ENCODE data around the gene NUDT1. TPM values are rescaled to one million over a fixed set of nuclear protein-coding genes. Genes with fewer than 3 reads are reported as not detected.

The NUDT1 gene
- total RNA-seq, 2 donors from 2014 or later = 56.0 to 84.7 TPM

GRCh38 chr7:2201128-2201527 lies 40.9 kb upstream of the NUDT1 start:
- Mint-ChIP-seq H3K27me3 (ENCODE audit: insufficient read depth) (no peaks in the 10 kb centered on the region), H3K4me1 (peaks cover 15% of the 10 kb centered on the region), H3K27ac (no peak overlapping the region), H3K4me3 (no peak overlapping the region), H3K36me3 (ENCODE audit: low read depth) (peaks cover 46% of the 10 kb centered on the region), H3K9me3 (no peaks in the 10 kb centered on the region)
- no peak overlapping the region for H3K4me3 ChIP-seq (ENCODE audit: low read length)
- no peaks in the 10 kb centered on the region for H3K27me3 ChIP-seq (ENCODE audit: control insufficient read depth, insufficient read depth, low read length, poor library complexity, severe bottlenecking)
- H3K4me1 ChIP-seq (ENCODE audit: control insufficient read depth, insufficient read depth, low read length) = peaks cover 7% of the 10 kb centered on the region
- H3K36me3 ChIP-seq (ENCODE audit: control insufficient read depth, insufficient read depth, low read length) = peaks cover 31% of the 10 kb centered on the region
- TF ChIP-seq CTCF (conservative IDR thresholded peaks at IDR 0.05) = no peak
- DNase-seq = no peak
- no peaks in the 10 kb centered on the region for H3K9me3 ChIP-seq (ENCODE audit: control insufficient read depth, low read length)
- H3K27ac ChIP-seq (ENCODE audit: low read depth, low read length) = no peak overlapping the region
- 70 to 95% methylated on average over 2 to 10 of the region's 10 CpGs for WGBS, 2 experiments (ENCODE audit: insufficient coverage in 1 of 2, insufficient read length in 1 of 2)
- no peak overlapping the region for H3K9ac ChIP-seq (ENCODE audit: extremely low read depth, low read length, poor library complexity, severe bottlenecking)

GRCh38 chr7:2201686-2202360 lies 40.2 kb upstream of the NUDT1 start:
- no peaks in the 10 kb centered on the region for H3K9me3 ChIP-seq (ENCODE audit: control insufficient read depth, low read length)
- Mint-ChIP-seq H3K4me1 (peaks cover 8% of the 10 kb centered on the region), H3K27ac (no peak overlapping the region), H3K9me3 (no peaks in the 10 kb centered on the region), H3K36me3 (ENCODE audit: low read depth) (peaks cover 45% of the 10 kb centered on the region), H3K4me3 (no peak overlapping the region), H3K27me3 (ENCODE audit: insufficient read depth) (no peaks in the 10 kb centered on the region)
- no peak overlapping the region for H3K27ac ChIP-seq (ENCODE audit: low read depth, low read length)
- DNase-seq = peak; percentile 44
- TF ChIP-seq CTCF (conservative IDR thresholded peaks at IDR 0.05) = no peak
- no peaks in the 10 kb centered on the region for H3K4me1 ChIP-seq (ENCODE audit: control insufficient read depth, insufficient read depth, low read length)
- no peak overlapping the region for H3K4me3 ChIP-seq (ENCODE audit: low read length)
- no peaks in the 10 kb centered on the region for H3K27me3 ChIP-seq (ENCODE audit: control insufficient read depth, insufficient read depth, low read length, poor library complexity, severe bottlenecking)
- no peak overlapping the region for H3K9ac ChIP-seq (ENCODE audit: extremely low read depth, low read length, poor library complexity, severe bottlenecking)
- peaks cover 28% of the 10 kb centered on the region for H3K36me3 ChIP-seq (ENCODE audit: control insufficient read depth, insufficient read depth, low read length)
- WGBS, 2 experiments (ENCODE audit: insufficient coverage in 1 of 2, insufficient read length in 1 of 2) = 88 to 92% methylated on average over 24 to 31 of the region's 31 CpGs

GRCh38 chr7:2202361-2202761 lies 39.7 kb upstream of the NUDT1 start:
- 92 to 99% methylated on average over 11 to 14 of the region's 14 CpGs for WGBS, 2 experiments (ENCODE audit: insufficient coverage in 1 of 2, insufficient read length in 1 of 2)
- peaks cover 25% of the 10 kb centered on the region for H3K36me3 ChIP-seq (ENCODE audit: control insufficient read depth, insufficient read depth, low read length)
- Mint-ChIP-seq H3K27me3 (ENCODE audit: insufficient read depth) (no peaks in the 10 kb centered on the region), H3K4me1 (peaks cover 3% of the 10 kb centered on the region), H3K9me3 (no peaks in the 10 kb centered on the region), H3K36me3 (ENCODE audit: low read depth) (peaks cover 44% of the 10 kb centered on the region), H3K4me3 (no peak overlapping the region), H3K27ac (no peak overlapping the region)
- no peaks in the 10 kb centered on the region for H3K27me3 ChIP-seq (ENCODE audit: control insufficient read depth, insufficient read depth, low read length, poor library complexity, severe bottlenecking)
- H3K27ac ChIP-seq (ENCODE audit: low read depth, low read length) = no peak overlapping the region
- no peaks in the 10 kb centered on the region for H3K4me1 ChIP-seq (ENCODE audit: control insufficient read depth, insufficient read depth, low read length)
- TF ChIP-seq CTCF (conservative IDR thresholded peaks at IDR 0.05) = no peak
- no peaks in the 10 kb centered on the region for H3K9me3 ChIP-seq (ENCODE audit: control insufficient read depth, low read length)
- no peak overlapping the region for H3K9ac ChIP-seq (ENCODE audit: extremely low read depth, low read length, poor library complexity, severe bottlenecking)
- H3K4me3 ChIP-seq (ENCODE audit: low read length) = no peak overlapping the region
- DNase-seq = no peak

All from endodermal cell (in vitro differentiated cells).